Right lung (tissue), 10 donors: Measurements from ENCODE around the gene ERVV-1. TPM values are rescaled to one million over a fixed set of nuclear protein-coding genes. Genes with fewer than 3 reads are reported as not detected.
A peak's percentile ranks its signal among the peaks of the same experiment; 100 is the strongest.
"Not testable (repeated sequence)": the region's sequence is repeated elsewhere in the genome, so short reads cannot be mapped to it uniquely, and the experiment has no call there.

Experiments used
- DNase-seq, 2 donors: peaks; one replicate each; pipeline ENCODE4 v3.0.0-alpha.2; 2013
- long read RNA-seq, 8 donors: transcript quantifications; one replicate each; lab custom pipeline, GENCODE V29; 2026
- polyA plus RNA-seq, 5 donors: library from polyadenylated mRNA; unstranded; fragments of 120-200 nt; gene quantifications; one replicate each; pipeline versions ENCODE4 v1.2.1 to v1.2.3, GENCODE V29; 2013; ENCODE audit warnings: inconsistent platforms in 1 of 5, low replicate concordance in 1 of 5; ENCODE audit not compliant: insufficient read length in 5 of 5, insufficient read depth in 1 of 5

Gene ERVV-1
- under 1 TPM in 1 of 5 donors, not detected in 4; 0.06 TPM for polyA plus RNA-seq
- long read RNA-seq, donor 1, partial matches to known transcripts: 0 of 1 reads
- long read RNA-seq, donor 1, other reads (novel, unspliced or antisense): 0 of 1 reads
- long read RNA-seq, donor 2: 0 reads
- long read RNA-seq, donor 3: 0 reads
- long read RNA-seq, donor 4: 0 reads
- long read RNA-seq, donor 5: 0 reads
- long read RNA-seq, donor 6: 0 reads
- long read RNA-seq, donor 7: 0 reads
- long read RNA-seq, donor 8: 0 reads

- no peak for DNase-seq
Measured at GRCh38 chr19:53013621-53014020, at the start of gene ERVV-1. Gene ERVV-1 (plus strand): TSS chr19:53013921. CDS start chr19:53014091, 170 bp downstream.

GRCh38 chr19:52967772-52968171 is 45.9 kb upstream of the ERVV-1 start:
- no peak for DNase-seq

- DNase-seq: no peak
Measured at GRCh38 chr19:52981329-52981728, 32.4 kb upstream of the ERVV-1 start.

- not testable (repeated sequence) for DNase-seq
Measured at GRCh38 chr19:52983167-52983566, 30.6 kb upstream of the ERVV-1 start.

- DNase-seq: no peak
Measured at GRCh38 chr19:52987221-52987620, 26.5 kb upstream of the ERVV-1 start.

GRCh38 chr19:52988506-52988905 is 25.2 kb upstream of the ERVV-1 start:
- no peak for DNase-seq

- no peak for DNase-seq
Measured at GRCh38 chr19:52990759-52991418, 22.8 kb upstream of the ERVV-1 start.

- no peak for DNase-seq
Measured at GRCh38 chr19:52991484-52991883, 22.2 kb upstream of the ERVV-1 start.

GRCh38 chr19:52992109-52993004 is 21.4 kb upstream of the ERVV-1 start:
- peak; percentile 7 to 18 for DNase-seq

GRCh38 chr19:52993342-52994178 is 20.2 kb upstream of the ERVV-1 start:
- peak; percentile 75 to 79 for DNase-seq

- DNase-seq: no peak
Measured at GRCh38 chr19:52995711-52996110, 18.0 kb upstream of the ERVV-1 start.

- no peak for DNase-seq
Measured at GRCh38 chr19:52997975-52998374, 15.7 kb upstream of the ERVV-1 start.

GRCh38 chr19:53002479-53002878 is 11.2 kb upstream of the ERVV-1 start:
- DNase-seq: no peak

GRCh38 chr19:53004242-53004641 is 9.5 kb upstream of the ERVV-1 start:
- no peak for DNase-seq

- no peak for DNase-seq
Measured at GRCh38 chr19:53007200-53007599, 6.5 kb upstream of the ERVV-1 start.

- no peak for DNase-seq
Measured at GRCh38 chr19:53007606-53008005, 6.1 kb upstream of the ERVV-1 start.

- DNase-seq: no peak
Measured at GRCh38 chr19:53008061-53008778, 5.5 kb upstream of the ERVV-1 start.

- DNase-seq: no peak
Measured at GRCh38 chr19:53010494-53010893, 3.2 kb upstream of the ERVV-1 start.

- no peak for DNase-seq
Measured at GRCh38 chr19:53012006-53012405, 1.7 kb upstream of the ERVV-1 start.

- no peak for DNase-seq
Measured at GRCh38 chr19:53015159-53015558, 1.4 kb downstream of the ERVV-1 start.

GRCh38 chr19:53015730-53016129 is 2.0 kb downstream of the ERVV-1 start:
- no peak for DNase-seq
